ENCODE data around the gene ARAP1. TPM values are rescaled to one million over a fixed set of nuclear protein-coding genes. Genes with fewer than 3 reads are reported as not detected.

Gene ARAP1
- total RNA-seq, 4 donors from 2014 or later: 90.3 to 146 (median 122) TPM

DNA sequence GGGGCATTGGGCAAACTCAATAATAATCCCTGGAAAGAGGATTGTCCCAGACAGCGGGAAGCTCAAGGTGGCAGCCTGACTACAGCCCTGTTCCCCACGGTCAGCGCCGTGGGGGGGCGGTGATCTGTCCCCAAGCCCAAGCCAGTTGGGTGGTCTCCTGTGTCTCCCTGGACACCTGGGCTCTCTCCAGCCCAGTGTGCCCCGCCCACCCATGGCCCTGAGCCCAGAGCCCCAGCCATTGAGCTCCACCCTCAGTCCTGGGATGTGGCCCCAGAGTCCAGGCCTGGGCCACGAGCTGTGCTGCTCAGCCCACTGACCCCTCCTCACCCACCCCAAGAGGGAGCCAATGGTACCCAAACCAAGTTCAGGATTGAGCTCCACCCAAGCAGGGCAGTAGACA is 50.1 kb downstream of the ARAP1 start:
- no peaks in the 10 kb centered on the region for H3K27me3 ChIP-seq
- DNase-seq: no peak
- 80% methylated on average over 2 to 4 of the region's 7 CpGs for WGBS, 2 donors
- H3K36me3 ChIP-seq: peaks cover 43 to 58% of the 10 kb centered on the region in 2 donors
- TF ChIP-seq POLR2A (IDR thresholded peaks at IDR 0.05) (no peak), CTCF (IDR thresholded peaks at IDR 0.05) (no peak)
- intact Hi-C loops (cut with DNase I): no loop called here
- peaks cover 17 to 44% of the 10 kb centered on the region in 2 donors for H3K4me1 ChIP-seq
- no peak overlapping the region for H3K27ac ChIP-seq
- H3K4me3 ChIP-seq (replicated peaks in 1 of 3): no peak overlapping the region
- no peaks in the 10 kb centered on the region for H3K9me3 ChIP-seq

DNA sequence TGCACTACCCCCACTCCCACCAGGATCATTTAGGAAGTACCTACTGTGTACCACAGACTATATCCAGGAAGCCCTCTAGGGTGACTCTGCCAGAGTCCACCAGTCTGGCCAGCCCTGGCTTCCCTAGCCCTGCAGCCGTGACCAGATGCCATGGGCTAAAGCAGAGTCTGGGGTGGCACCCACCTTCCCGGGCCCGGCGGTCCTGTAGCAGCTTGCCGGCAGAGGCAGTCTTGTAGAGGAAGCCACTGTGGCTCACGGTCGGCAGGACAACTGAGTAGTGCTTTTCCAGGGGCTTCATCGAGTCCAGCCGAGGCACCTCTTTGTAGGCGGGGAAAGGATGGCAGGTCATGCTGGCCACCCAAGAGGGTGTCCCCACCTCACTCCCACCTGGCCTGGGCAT is 50.7 kb downstream of the ARAP1 start:
- 92 to 97% methylated on average over 6 to 10 of the region's 10 CpGs for WGBS, 2 donors
- intact Hi-C loops (cut with DNase I): no loop called here
- Histone ChIP-seq H3K27ac (no peak overlapping the region), H3K36me3 (peaks cover 43 to 58% of the 10 kb centered on the region in 2 donors), H3K4me3 (replicated peaks in 1 of 3) (no peak overlapping the region), H3K9me3 (no peaks in the 10 kb centered on the region), H3K27me3 (no peaks in the 10 kb centered on the region), H3K4me1 (peaks cover 17 to 38% of the 10 kb centered on the region in 2 donors)
- DNase-seq: no peak
- TF ChIP-seq POLR2A (IDR thresholded peaks at IDR 0.05) (no peak), CTCF (IDR thresholded peaks at IDR 0.05) (no peak)

DNA sequence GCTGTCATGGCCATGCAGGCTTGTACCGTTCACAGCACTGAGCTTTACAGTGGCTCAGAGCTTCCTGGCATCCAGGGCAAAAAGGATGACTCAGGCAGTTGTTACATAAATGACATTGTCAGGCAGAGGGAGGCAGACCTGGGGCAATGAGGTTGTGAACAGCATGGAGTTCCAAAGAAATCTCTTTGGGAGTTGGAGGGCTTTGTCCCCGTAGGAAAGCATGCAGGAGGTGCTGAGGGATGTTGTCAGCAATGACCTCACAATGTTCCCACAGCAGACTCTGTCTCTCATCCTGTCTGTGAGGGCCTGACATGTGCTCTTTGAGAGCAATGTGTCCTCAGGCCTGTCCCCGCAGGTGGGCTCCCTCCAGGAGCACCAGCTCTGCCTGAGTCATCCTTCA is 52.1 kb downstream of the ARAP1 start:
- intact Hi-C loops (cut with DNase I): no loop called here
- WGBS, 2 donors: 89 to 91% methylated on average over 2 to 3 of the region's 3 CpGs
- Histone ChIP-seq H3K9me3 (no peaks in the 10 kb centered on the region), H3K36me3 (peaks cover 57 to 63% of the 10 kb centered on the region in 2 donors), H3K27ac (no peak overlapping the region), H3K4me1 (peaks cover 10 to 26% of the 10 kb centered on the region in 2 donors), H3K27me3 (no peaks in the 10 kb centered on the region), H3K4me3 (replicated peaks in 1 of 3) (no peak overlapping the region)
- DNase-seq: no peak
- TF ChIP-seq POLR2A (IDR thresholded peaks at IDR 0.05): no peak

GRCh38 chr11:72697814-72698213 is 54.4 kb downstream of the ARAP1 start:
- Histone ChIP-seq H3K27ac (no peak overlapping the region), H3K9me3 (no peaks in the 10 kb centered on the region), H3K4me1 (peaks cover under 1 to 8% of the 10 kb centered on the region in 2 donors), H3K27me3 (no peaks in the 10 kb centered on the region), H3K36me3 (peaks cover 75 to 77% of the 10 kb centered on the region in 2 donors), H3K4me3 (replicated peaks in 1 of 3) (no peak overlapping the region)
- DNase-seq: no peak
- 85 to 98% methylated on average over 5 to 7 of the region's 16 CpGs for WGBS, 2 donors
- TF ChIP-seq POLR2A (IDR thresholded peaks at IDR 0.05): no peak
- TF ChIP-seq CTCF (IDR thresholded peaks at IDR 0.05): no peak
- intact Hi-C loops (cut with DNase I): no loop called here

DNA sequence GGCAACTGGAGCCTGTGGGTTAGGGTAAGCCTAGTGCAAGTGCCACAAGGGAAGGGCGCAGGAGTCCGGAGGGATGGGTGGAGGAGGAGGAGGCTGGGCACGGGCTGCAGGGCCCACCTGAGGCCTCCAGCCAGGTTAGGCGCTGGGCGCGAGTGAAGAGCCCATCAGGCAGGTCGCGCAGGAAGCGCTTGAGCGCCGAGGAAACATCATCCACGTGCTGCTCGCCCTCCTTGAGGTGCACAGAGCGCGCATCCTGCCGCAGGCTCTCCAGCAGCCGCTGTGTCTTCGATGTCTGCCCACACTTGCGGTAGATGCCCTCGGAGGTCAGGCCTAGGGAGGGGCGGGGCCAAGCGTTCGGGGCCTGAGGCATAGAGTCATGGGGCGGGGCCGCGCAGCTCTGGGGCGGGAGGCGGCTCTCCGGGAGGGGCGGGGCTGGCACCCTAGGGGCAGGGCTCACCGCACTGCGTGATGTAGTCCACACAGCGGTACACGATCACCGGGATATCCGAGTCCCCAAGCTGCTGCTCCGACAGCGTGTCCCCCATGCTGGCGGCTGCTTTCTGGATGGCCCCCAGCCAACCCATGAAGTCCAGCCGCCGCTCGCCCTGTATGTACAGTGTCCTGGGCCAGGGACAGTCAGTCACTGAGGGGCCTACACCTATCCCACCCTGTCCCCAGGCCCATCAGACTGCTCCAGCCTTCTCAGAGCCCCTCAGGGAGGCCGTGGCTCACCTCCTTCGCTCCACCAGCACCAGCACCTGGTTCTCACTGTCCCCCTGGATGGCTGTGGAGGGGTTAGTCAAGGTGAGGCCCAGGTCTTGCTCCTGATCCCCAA is 55.1 kb downstream of the ARAP1 start:
- WGBS, 2 donors: 88 to 94% methylated on average over 30 to 40 of the region's 44 CpGs
- intact Hi-C loops (cut with DNase I): no loop called here
- Histone ChIP-seq H3K4me1 (peaks cover 0 to under 1% of the 10 kb centered on the region in 2 donors), H3K27ac (no peak overlapping the region), H3K9me3 (no peaks in the 10 kb centered on the region), H3K4me3 (replicated peaks in 1 of 3) (no peak overlapping the region), H3K36me3 (peaks cover 77 to 85% of the 10 kb centered on the region in 2 donors), H3K27me3 (no peaks in the 10 kb centered on the region)
- TF ChIP-seq POLR2A (IDR thresholded peaks at IDR 0.05) (no peak), CTCF (IDR thresholded peaks at IDR 0.05) (no peak)
- DNase-seq: no peak
